ENCODE measurements around the gene CBX3.
"Not testable (repeated sequence)": the region's sequence is repeated elsewhere in the genome, so short reads cannot be mapped to it uniquely, and the experiment has no call there.

CBX3 gene

DNA sequence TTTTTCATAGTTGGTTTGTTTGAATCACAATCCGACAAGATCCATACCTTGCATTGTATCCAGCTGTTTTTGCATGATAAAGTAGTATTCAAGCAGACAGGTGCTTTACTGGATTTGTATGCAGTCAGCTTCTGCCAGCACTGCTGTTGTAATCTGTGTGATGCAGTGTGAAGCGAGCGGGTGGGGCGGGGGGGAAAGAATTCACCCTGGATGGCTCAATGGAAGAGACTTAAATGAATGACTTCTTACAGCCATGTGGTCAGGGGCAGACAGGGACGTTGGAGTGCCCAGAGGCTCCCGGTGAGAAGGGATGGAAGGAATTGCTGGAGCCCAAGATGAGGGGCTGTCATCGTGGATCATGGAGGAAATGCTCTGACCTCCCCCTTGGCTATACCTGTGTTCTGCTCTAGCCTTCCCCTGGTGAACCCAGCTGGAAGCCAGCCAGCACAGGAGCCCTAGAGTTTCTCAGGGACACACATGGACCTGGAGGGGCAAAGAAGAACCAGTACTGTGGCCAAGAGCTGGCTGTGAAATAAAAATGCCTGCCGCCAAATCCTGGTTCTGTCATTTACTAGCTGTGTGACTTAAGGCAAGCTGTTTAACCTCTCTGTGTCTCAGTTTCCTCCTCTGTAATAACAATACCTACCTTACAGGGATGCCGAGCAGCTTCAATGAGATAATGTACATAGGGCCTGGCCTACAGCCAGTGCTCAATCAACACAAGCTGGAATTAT is 35.4 kb upstream of the CBX3 start:
- TF ChIP-seq ZNF274 (IDR thresholded peaks at IDR 0.05; ENCODE audit: low read depth, low read length) = no peak
- no peak overlapping the region; the same call in 1 of the 2 replicates for H3K4me3 ChIP-seq (ENCODE audit: low read length)

DNA sequence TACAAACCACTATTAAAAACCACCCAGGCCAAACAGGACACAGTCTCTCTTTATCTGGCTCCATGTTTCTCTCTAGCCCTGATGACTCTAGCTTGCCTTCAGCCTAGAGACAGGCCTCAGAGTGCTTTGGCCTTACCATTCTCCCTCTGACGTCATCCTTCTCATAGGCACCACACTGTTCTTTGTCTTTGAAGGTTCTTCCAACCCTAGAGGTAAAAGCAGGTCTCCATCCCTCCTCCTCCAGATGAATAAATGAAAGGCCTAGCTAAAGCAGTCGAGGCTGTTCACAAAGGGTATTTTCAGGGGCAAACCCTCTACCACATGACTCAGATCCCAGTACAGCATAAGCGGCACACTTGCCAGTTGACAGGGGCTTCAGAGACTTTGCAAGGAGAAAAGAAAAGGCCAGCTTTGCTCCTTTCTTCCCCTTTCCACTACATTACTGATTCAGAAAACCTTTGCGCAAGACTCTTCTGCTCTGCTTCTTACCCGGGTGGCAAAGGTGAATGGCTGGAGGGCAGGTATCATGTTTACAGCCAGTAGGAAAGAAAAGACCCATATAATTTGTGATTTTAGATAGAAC is 34.8 kb upstream of the CBX3 start:
- TF ChIP-seq ZNF274 (IDR thresholded peaks at IDR 0.05; ENCODE audit: low read depth, low read length) = no peak

DNA sequence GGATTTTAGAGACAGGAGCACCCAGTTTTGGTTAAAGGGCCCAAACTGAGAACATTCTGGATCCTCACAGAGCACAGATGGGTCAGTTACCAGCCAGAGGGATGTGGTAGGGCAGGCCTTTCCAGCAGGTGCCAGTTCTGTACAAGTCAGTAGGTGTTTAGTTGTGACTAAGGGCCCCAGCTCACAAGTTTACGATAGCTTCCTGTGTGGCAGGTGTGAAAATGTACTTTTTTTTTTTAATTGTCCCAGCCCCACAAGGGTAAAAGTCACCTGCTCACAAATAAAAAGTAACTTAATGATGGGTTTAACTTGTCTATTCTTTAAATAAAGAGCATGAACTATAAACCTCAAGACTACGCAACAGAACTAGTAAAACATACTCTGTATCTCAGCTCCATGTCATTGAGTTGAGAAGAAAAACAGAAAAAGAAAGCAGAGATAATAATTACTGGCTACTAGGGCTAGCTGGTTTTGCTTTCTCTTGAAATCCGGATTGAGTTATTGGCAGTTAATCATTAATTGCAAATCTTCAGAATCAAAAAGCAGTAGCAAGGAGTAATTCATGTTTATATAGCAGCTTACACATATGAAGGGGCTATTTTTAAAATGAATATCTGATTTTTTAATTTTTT is 34.1 kb upstream of the CBX3 start:
- no peak for TF ChIP-seq ZNF274 (IDR thresholded peaks at IDR 0.05; ENCODE audit: low read depth, low read length)
- H3K4me3 ChIP-seq (ENCODE audit: low read length) = peak overlapping the region; percentile 57; the same call in 1 of the 2 replicates

More for the DNA sequence above, 34.8 kb upstream of the CBX3 start:
- peak overlapping the region; percentile 57; the same call in 1 of the 2 replicates for H3K4me3 ChIP-seq (ENCODE audit: low read length)

DNA sequence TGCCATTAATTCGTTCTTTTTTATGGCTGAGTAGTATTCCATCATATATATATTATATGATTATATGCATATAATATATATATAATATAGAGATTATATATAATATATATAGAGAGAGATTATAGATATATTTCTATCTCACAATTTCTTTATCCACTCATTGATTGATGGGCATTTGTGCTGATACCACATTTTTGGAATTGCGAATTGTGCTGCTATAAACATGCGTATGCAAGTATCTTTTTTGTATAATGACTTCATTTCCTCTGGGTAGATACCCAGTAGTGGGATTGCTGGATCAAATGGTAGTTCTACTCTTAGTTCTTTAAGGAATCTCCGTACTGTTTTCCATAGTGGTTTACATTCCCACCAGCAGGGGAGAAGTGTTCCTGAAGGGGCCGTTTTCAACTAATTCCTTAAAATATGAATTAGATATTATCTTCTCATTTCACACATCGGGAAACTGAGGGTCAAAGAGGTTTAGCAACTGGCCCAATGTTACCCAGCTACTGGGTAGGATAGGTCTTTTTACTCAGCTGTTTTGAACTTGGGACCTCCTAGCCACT is 33.0 kb upstream of the CBX3 start:
- TF ChIP-seq ZNF274 (IDR thresholded peaks at IDR 0.05; ENCODE audit: low read depth, low read length) = no peak
- H3K4me3 ChIP-seq (ENCODE audit: low read length) = no peak overlapping the region

DNA sequence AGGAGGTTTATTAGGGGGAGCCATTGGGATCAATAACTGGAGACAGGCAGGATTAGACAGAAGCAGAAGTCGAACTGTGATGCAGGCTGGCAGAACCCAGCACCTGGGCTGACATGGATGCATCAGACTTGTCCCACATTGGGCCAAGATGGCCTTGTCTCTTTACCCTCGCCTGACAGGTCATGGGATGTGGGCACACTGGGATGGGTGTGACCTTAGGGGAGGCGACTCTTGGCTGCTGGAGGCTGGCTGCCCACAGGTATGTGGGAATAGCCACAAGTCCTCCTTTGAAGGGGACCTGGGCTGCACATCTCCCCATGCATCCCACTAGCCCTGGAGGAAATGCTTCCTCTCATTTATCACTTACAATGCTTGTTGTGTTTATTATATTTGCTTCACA is 32.3 kb upstream of the CBX3 start:
- no peak for TF ChIP-seq ZNF274 (IDR thresholded peaks at IDR 0.05; ENCODE audit: low read depth, low read length)
- no peak overlapping the region for H3K4me3 ChIP-seq (ENCODE audit: low read length)

DNA sequence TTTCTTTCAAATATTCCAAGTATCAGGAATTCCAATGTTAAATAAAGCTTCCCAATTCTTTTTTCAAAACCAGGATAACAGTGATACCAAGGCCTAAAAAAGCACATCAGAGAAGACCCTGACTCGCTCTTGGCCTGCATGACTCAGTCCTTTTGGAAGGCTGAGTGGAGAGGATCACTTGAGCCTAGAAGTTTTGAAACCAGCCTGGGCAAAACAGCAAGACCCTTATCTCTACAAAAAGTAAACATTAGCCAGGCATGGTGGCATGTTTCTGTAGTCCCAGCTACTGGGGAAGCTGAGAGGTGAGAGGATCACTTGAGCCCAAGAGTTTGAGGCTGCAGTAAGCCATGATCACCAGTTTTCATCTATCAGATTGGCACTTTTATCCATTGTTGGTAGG is 30.9 kb upstream of the CBX3 start:
- TF ChIP-seq ZNF274 (IDR thresholded peaks at IDR 0.05; ENCODE audit: low read depth, low read length) = no peak
- H3K4me3 ChIP-seq (ENCODE audit: low read length) = no peak overlapping the region

DNA sequence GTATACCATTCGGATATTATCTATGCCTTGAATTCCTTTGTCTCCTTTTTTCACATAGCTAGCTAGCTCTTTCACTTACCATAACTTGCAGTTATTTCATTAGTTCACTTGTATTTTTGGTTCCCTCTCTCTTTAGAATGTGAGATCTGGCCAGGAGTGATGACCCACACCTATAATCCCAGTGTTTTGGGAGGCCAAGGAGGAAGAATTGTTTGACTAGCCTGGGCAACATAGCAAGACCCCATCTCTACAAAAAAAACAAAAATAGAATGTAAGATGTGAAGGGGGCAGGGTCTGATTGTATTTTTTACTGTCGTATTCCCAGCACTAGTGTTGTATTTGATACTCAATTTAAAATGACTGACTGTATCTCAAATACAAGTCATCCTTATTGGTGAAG is 29.9 kb upstream of the CBX3 start:
- no peak for TF ChIP-seq ZNF274 (IDR thresholded peaks at IDR 0.05; ENCODE audit: low read depth, low read length)
- H3K4me3 ChIP-seq (ENCODE audit: low read length) = no peak overlapping the region

DNA sequence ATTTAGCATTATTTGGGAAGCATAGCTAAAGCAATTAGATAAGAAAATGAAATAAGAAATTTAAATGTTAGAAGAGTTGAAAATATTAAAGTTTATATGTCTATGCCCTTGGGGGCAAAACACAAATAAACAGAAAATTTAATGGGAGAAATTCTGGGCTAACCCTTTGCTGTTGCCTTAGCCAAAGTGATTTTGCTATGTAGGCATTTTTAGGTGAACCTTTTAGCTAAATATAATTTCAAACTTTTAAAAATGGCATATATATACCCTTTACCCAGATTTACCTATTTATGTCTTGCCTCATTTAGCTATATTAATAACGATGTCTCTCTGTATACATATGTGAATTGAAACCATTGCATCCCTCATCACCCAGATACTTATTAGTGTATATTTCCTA is 29.5 kb upstream of the CBX3 start:
- TF ChIP-seq ZNF274 (IDR thresholded peaks at IDR 0.05; ENCODE audit: low read depth, low read length) = no peak
- H3K4me3 ChIP-seq (ENCODE audit: low read length) = no peak overlapping the region

DNA sequence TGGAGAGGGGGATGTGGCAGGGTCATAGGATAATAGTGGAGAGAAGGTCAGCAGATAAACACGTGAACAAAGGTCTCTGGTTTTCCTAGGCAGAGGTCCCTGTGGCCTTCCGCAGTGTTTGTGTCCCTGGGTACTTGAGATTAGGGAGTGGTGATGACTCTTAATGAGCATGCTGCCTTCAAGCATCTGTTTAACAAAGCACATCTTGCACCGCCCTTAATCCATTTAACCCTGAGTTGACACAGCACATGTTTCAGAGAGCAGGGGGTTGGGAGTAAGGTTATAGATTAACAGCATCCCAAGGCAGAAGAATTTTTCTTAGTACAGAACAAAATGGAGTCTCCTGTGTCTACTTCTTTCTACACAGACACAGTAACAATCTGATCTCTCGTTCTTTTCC is 25.6 kb upstream of the CBX3 start:
- H3K4me3 ChIP-seq (ENCODE audit: low read length) = not testable (repeated sequence)

DNA sequence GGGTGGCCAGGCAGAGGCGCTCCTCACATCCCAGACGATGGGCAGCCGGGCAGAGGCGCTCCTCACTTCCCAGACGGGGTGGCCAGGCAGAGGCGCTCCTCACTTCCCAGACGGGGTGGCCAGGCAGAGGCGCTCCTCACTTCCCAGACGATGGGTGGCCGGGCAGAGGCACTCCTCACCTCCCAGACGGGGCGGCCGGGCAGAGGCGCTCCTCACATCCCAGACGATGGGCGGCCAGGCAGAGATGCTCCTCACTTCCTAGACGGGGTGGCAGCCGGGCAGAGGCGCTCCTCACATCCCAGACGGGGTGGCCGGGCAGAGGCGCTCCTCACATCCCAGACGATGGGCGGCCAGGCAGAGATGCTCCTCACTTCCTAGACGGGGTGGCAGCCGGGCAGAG is 24.8 kb upstream of the CBX3 start:
- H3K4me3 ChIP-seq (ENCODE audit: low read length) = not testable (repeated sequence)

DNA sequence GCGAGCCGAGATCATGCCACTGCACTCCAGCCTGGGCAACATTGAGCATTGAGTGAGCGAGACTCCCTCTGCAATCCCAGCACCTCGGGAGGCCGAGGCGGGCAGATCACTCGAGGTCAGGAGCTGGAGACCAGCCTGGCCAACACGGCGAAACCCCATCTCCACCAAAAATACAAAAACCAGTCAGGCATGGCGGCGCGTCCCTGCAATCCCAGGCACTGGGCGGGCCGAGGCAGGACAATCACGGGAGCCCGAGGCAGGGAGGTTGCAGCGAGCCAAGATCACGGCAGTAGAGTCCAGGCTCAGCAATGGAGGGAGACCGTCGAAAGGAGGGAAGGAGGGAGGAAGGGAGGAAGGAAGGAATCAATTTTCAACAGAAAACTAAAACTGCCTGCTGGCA is 24.3 kb upstream of the CBX3 start:
- H3K4me3 ChIP-seq (ENCODE audit: low read length) = not testable (repeated sequence)

DNA sequence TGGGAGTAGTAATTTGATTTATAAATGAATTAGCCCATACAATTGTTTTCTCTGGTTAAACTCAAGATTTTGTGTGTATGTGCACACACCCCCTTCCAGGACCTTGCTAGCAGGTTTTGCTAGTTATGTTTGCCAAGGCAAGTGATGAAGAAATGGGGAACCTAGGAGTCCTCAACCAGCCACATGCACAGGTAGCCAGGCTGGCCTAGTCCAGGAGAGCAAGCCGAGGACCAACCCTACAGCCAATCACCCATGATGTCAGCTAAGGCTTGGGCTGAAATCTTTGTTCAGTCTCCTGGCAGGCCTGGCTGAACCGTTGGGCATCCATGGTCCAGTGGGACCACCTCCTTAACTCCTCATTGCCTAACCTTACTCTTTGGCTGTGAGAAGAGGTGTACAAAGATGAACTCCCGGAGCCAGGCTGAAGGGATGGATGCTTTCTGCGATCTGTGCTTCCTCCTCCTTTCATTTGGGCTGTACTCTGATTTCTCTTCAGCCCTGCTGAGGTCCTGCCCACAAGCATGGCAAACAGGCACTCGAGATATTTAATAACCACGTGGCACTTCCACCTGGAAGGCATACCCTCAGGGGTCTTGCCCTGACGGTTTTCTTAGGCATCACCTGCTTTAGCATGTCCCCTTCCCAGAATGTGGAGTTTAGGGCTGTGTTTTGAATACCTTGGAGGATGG is 23.1 kb upstream of the CBX3 start:
- no peak overlapping the region for H3K4me3 ChIP-seq (ENCODE audit: low read length)
- TF ChIP-seq ZNF274 (IDR thresholded peaks at IDR 0.05; ENCODE audit: low read depth, low read length) = no peak

DNA sequence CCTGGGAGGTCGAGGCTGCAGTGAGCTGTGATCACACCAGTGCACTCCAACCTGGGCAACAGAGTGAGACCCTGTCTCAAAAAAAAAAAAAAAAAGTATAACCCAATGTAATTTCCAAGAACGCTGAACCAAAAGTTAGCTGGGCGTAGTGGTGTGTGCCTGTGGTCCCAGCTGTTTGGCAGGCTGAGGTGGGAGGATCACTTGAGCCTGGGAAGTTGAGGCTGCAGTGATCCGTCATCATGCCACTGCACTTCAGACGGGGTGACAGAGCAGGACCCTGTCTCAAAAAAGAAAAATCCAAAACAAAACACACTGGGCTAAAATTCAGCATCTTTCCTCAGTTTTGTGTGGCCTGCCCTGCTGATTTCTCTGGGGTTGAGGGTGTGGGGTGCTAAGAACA is 22.1 kb upstream of the CBX3 start:
- H3K4me3 ChIP-seq (ENCODE audit: low read length) = no peak overlapping the region
- TF ChIP-seq ZNF274 (IDR thresholded peaks at IDR 0.05; ENCODE audit: low read depth, low read length) = no peak

DNA sequence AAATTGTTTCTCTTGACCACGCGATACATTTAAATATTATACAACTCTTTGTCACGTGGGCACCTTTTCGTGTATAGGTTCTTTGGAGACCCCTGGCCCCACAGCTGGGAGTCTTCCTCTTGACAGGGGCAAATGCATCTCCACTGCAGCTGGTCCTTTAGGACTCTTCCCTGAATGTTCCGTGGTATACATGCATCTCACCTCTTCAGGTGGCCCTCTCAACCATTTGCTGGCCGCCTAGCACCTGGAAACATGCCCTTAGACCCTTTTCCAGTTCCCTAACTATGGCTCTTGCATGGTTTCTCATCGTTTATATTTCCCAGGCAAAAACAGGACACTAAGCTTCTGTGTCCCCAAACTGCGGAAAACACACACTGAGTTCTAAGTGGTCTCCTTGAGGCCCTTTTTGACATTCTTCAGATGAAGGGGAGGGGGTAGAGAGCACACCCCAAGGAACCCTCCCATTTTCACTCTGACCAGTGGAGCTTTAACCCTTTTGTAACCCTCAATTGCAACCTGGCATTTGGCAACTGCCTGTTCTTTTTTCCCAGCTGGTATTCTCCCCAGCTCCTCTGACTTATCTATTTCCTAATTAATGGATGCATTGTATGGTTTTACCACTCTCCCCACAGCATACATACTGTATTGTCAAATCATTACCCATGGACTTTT is 21.6 kb upstream of the CBX3 start:
- TF ChIP-seq ZNF274 (IDR thresholded peaks at IDR 0.05; ENCODE audit: low read depth, low read length) = no peak

More for the DNA sequence above, 21.6 kb upstream of the CBX3 start:
- no peak overlapping the region for H3K4me3 ChIP-seq (ENCODE audit: low read length)
